Endothelial cell of umbilical vein (primary cell): ENCODE data around the gene UVSSA. TPM values are rescaled to one million over a fixed set of nuclear protein-coding genes. Genes with fewer than 3 reads are reported as not detected.

ENCODE experiments used
- BruUV-seq: library from RNA; stranded (reverse); fragments of 400-500 nt; replicated peaks from 2 replicates; lab custom pipeline; 2021; lab: Mats Ljungman, UMichigan
- CTCF ChIA-PET: fragments of 300-600, 350-600 bp; sonication (Branson Sonifier 250); formaldehyde crosslinking; loops from one replicate; lab custom pipeline; 2021; ENCODE audit warnings: antibody characterized with exemption, inconsistent platforms; lab: Charles Lee
- POLR2A ChIA-PET: fragments of 300-600, 350-600 bp; sonication (Branson Sonifier 250); formaldehyde crosslinking; loops from one replicate; lab custom pipeline; 2021; ENCODE audit warnings: antibody characterized with exemption, inconsistent platforms; lab: Charles Lee
- DNase-seq: peaks from one replicate; pipeline ENCODE4 v3.0.0-alpha.2; 2011; ENCODE audit warnings: low read depth, low spot score
- FAIRE-seq: peaks from 2 replicates; lab custom pipeline; 2011; peaks lifted over from hg19 to GRCh38; lab: Jason Lieb, UNC
- H2AFZ ChIP-seq: 2 replicates; pipeline ENCODE4 v1.6.0; 2012; ENCODE audit warnings: low read depth, low read length, control low read depth, inconsistent platforms
- H3K27ac ChIP-seq: 2 replicates; pipeline ENCODE4 v1.5.1; 2011; ENCODE audit warnings: low read depth, mild to moderate bottlenecking, control low read depth, low read length, moderate library complexity; ENCODE audit not compliant: insufficient read depth
- H3K27me3 ChIP-seq, 2 experiments: 2 replicates each; pipeline versions ENCODE4 v1.6.0 to v1.6.1; 2011; ENCODE audit warnings: low read length in 2 of 2, mixed read lengths in 1 of 2; ENCODE audit not compliant: control insufficient read depth in 2 of 2, insufficient read depth in 2 of 2
- H3K36me3 ChIP-seq, 2 experiments: 2 replicates in 1 of 2; 3 replicates in 1 of 2; pipeline ENCODE4 v1.5.1; 2011; ENCODE audit warnings: low read length in 2 of 2, mild to moderate bottlenecking in 1 of 2, moderate library complexity in 1 of 2; ENCODE audit not compliant: control insufficient read depth in 2 of 2, insufficient read depth in 2 of 2; ENCODE audit errors: extremely low read depth in 1 of 2
- H3K4me1 ChIP-seq: 3 replicates; pipeline ENCODE4 v1.5.1; 2011; ENCODE audit warnings: mild to moderate bottlenecking, low read length; ENCODE audit not compliant: control insufficient read depth, insufficient read depth; ENCODE audit errors: extremely low read depth
- H3K4me2 ChIP-seq: 2 replicates; pipeline ENCODE4 v1.6.1; 2011; ENCODE audit warnings: low read length, control low read depth, mixed read lengths; ENCODE audit not compliant: insufficient read depth
- H3K4me3 ChIP-seq, 3 experiments: fragments of 200-600 bp in 1 of 3; sonication (generic), shearing (Covaris generic) in 1 of 3; replicated peaks in 1 of 3; 2 replicates each; pipeline ENCODE4 v1.5.1; 2011 to 2016; ENCODE audit warnings: control low read depth in 3 of 3, low read length in 3 of 3, mild to moderate bottlenecking in 2 of 3, inconsistent platforms in 1 of 3, low read depth in 1 of 3, moderate library complexity in 1 of 3; ENCODE audit not compliant: insufficient read depth in 1 of 3
- H3K79me2 ChIP-seq: 2 replicates; pipeline ENCODE4 v1.6.0; 2012; ENCODE audit warnings: low read length, inconsistent platforms; ENCODE audit not compliant: control insufficient read depth, insufficient read depth
- H3K9ac ChIP-seq: replicated peaks from 2 replicates; pipeline ENCODE3; 2011; ENCODE audit warnings: low read length, control low read depth; ENCODE audit not compliant: insufficient read depth; ENCODE audit errors: extremely low read depth
- H3K9me1 ChIP-seq: replicated peaks from 3 replicates; pipeline ENCODE4 v1.6.0; 2011; ENCODE audit warnings: mild to moderate bottlenecking, low read length; ENCODE audit not compliant: control insufficient read depth, insufficient read depth; ENCODE audit errors: extremely low read depth
- H3K9me3 ChIP-seq: replicated peaks from 2 replicates; pipeline ENCODE4 v1.5.1; 2012; ENCODE audit warnings: low read length, inconsistent platforms; ENCODE audit not compliant: control insufficient read depth, insufficient read depth
- H4K20me1 ChIP-seq: replicated peaks from 2 replicates; pipeline ENCODE3; 2011; ENCODE audit warnings: mild to moderate bottlenecking, low read length; ENCODE audit not compliant: control insufficient read depth, insufficient read depth; ENCODE audit errors: extremely low read depth
- CTCF ChIP-seq, 2 donors: IDR thresholded peaks; 1 replicate in 1 of 2; 2 replicates in 1 of 2; pipeline ENCODE4 v1.5.1; 2011; ENCODE audit warnings: low read length in 2 of 2, mild to moderate bottlenecking in 2 of 2, moderate library complexity in 2 of 2, control low read depth in 1 of 2, inconsistent platforms in 1 of 2, low read depth in 1 of 2; ENCODE audit not compliant: insufficient read depth in 1 of 2; ENCODE audit errors: extremely low read depth in 1 of 2
- EZH2 ChIP-seq: IDR thresholded peaks from 2 replicates; pipeline ENCODE4 v1.6.1; 2012; ENCODE audit warnings: borderline replicate concordance, low read depth, mild to moderate bottlenecking, moderate library complexity, low read length, inconsistent platforms; ENCODE audit not compliant: severe bottlenecking
- FOS ChIP-seq: IDR thresholded peaks from 2 replicates; pipeline ENCODE4 v1.6.1; 2011; ENCODE audit warnings: mild to moderate bottlenecking, low read length, moderate library complexity, borderline replicate concordance; ENCODE audit not compliant: insufficient read depth
- GATA2 ChIP-seq: IDR thresholded peaks from 2 replicates; pipeline ENCODE4 v1.7.0; 2011; ENCODE audit warnings: low read depth, mild to moderate bottlenecking, moderate library complexity, mixed read lengths, low read length; ENCODE audit not compliant: insufficient read length, insufficient read depth
- JUN ChIP-seq: IDR thresholded peaks from 2 replicates; pipeline ENCODE4 v1.6.1; 2011; ENCODE audit warnings: borderline replicate concordance, low read depth; ENCODE audit not compliant: insufficient read length, insufficient read depth
- MYC ChIP-seq: IDR thresholded peaks from one replicate; pipeline ENCODE4 v1.6.1; 2011; ENCODE audit warnings: mild to moderate bottlenecking, low read depth, low read length
- POLR2A ChIP-seq: IDR thresholded peaks from 2 replicates; pipeline ENCODE4 v1.6.1; 2012; ENCODE audit warnings: low read depth, mild to moderate bottlenecking, control low read depth, low read length
- POLR2AphosphoS5 ChIP-seq: IDR thresholded peaks from 2 replicates; pipeline ENCODE4 v1.6.1; 2012; ENCODE audit warnings: low read depth, mild to moderate bottlenecking, control low read depth, low read length, moderate library complexity; ENCODE audit not compliant: insufficient read depth
- dilution Hi-C: fragments of 300-500 bp; cut with MboI; formaldehyde crosslinking; loops from one replicate; pipeline ENCODE4 v1.15.0; 2019; ENCODE audit warnings: low sequenced_read_pairs; ENCODE audit not compliant: extremely low pct_ligation_motif_present
- intact Hi-C: fragments of 100-400 bp; cut with micrococcal nuclease; formaldehyde crosslinking; loops from one replicate; pipeline ENCODE4 v1.10.0; 2022
- polyA plus RNA-seq, 4 experiments: library from polyadenylated mRNA; depleted of rRNA in 3 of 4; stranded (reverse) in 3 of 4; unstranded in 1 of 4; fragments of >200 nt; gene quantifications; 2 replicates each; pipeline versions ENCODE4 v1.2.1 to v1.2.3, GENCODE V29; 2011 to 2012; ENCODE audit warnings: missing spikeins in 1 of 4
- total RNA-seq: library from RNA; stranded (reverse); gene quantifications from 2 replicates; pipeline ENCODE4 v1.2.3, GENCODE V29; 2021
- TF ChIP-seq, protein P1 (sequence below): IDR thresholded peaks from 2 replicates; pipeline ENCODE4 v1.6.1; 2011; ENCODE audit not compliant: insufficient read depth, insufficient read length

UVSSA gene
- total and polyA plus RNA-seq, 2 donors (not counting 3 experiments of a cell fraction or from before 2014, with no cell fraction given), result 7.1 to 14.9 TPM

GRCh38 chr4:1326751-1327525 lies 20.1 kb upstream of the UVSSA start:
- peaks cover 6 to 40% of the 10 kb centered on the region in 2 experiments for H3K36me3 ChIP-seq
- no peak overlapping the region for H3K9ac ChIP-seq
- ChIA-PET CTCF (interaction anchor here (0.8 kb wide), 1 partner anchor 19 kb away, joined by 3 read pairs; no protein-coding TSS in a partner anchor), POLR2A (no interaction called here)
- H3K4me2 ChIP-seq, result no peak overlapping the region
- H3K4me3 ChIP-seq, result no peak overlapping the region
- H3K27ac ChIP-seq, result no peak overlapping the region
- no peak for DNase-seq
- no peaks in the 10 kb centered on the region for H4K20me1 ChIP-seq
- no peak overlapping the region for H2AFZ ChIP-seq
- intact Hi-C loops, result no loop called here
- no peaks in the 10 kb centered on the region for H3K27me3 ChIP-seq
- FAIRE-seq, result no peak
- peaks cover 3% of the 10 kb centered on the region for H3K79me2 ChIP-seq
- dilution Hi-C loops, result no loop called here
- H3K9me3 ChIP-seq, result no peaks in the 10 kb centered on the region
- no peaks in the 10 kb centered on the region for H3K4me1 ChIP-seq
- no TSS peak for BruUV-seq
- no peaks in the 10 kb centered on the region for H3K9me1 ChIP-seq
- TF ChIP-seq FOS (no peak), CTCF (IDR thresholded peaks at IDR 0.05; ENCODE audit: extremely low read depth in 1 of 2, insufficient read depth in 1 of 2, low read depth in 1 of 2, low read length in 2 of 2) (no peak), MYC (no peak), POLR2A (no peak), JUN (no peak), EZH2 (no peak), GATA2 (no peak), POLR2AphosphoS5 (no peak)
- TF ChIP-seq, protein P1, sequence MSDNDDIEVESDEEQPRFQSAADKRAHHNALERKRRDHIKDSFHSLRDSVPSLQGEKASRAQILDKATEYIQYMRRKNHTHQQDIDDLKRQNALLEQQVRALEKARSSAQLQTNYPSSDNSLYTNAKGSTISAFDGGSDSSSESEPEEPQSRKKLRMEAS, result no peak
